GM06990 (cell line): ENCODE measurements around the gene RIPK1.
"Not testable (repeated sequence)": the region's sequence is repeated elsewhere in the genome, so short reads cannot be mapped to it uniquely, and the experiment has no call there.

Source experiments
- DNase-seq: peaks from one replicate; pipeline ENCODE4 v3.0.0-alpha.2; 2011; ENCODE audit not compliant: insufficient read length; ENCODE audit errors: extremely low read depth
- H3K27me3 ChIP-seq: replicated peaks from 2 replicates; pipeline ENCODE4 v1.6.0; 2011; ENCODE audit warnings: low read length; ENCODE audit not compliant: control insufficient read depth, insufficient read depth
- H3K36me3 ChIP-seq: 2 replicates; pipeline ENCODE4 v1.5.1; 2011; ENCODE audit warnings: low read length; ENCODE audit not compliant: control insufficient read depth, insufficient read depth
- H3K4me3 ChIP-seq: replicated peaks from 2 replicates; pipeline ENCODE4 v1.5.1; 2011; ENCODE audit warnings: low read depth, mild to moderate bottlenecking, control low read depth, low read length
- TF ChIP-seq, protein P1 (sequence below): IDR thresholded peaks from 2 replicates; pipeline ENCODE4 v1.5.1; 2011; ENCODE audit warnings: low read length, control low read depth, mild to moderate bottlenecking, inconsistent platforms; ENCODE audit not compliant: insufficient read depth, poor library complexity, severe bottlenecking

Gene RIPK1

DNA sequence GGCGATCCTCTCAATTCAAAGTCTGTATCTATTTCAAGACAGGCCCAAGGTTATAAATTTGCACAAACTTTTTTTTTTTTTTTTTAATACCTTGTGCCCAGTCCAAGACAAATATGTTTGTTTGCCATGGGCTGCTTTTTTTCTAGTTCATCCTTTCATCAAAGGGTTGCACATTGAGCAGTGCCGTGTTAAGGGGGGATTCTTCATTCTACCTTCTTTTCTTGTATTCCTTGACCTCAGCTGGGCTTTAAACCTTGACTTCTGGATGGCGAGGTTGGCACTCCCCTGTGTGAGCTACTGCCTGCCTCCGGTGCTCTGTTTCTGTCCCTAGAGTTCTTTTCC is 7.4 kb downstream of the RIPK1 start:
- Histone ChIP-seq H3K36me3 (peaks cover 9% of the 10 kb centered on the region), H3K4me3 (no peak overlapping the region)
- TF ChIP-seq, protein P1, sequence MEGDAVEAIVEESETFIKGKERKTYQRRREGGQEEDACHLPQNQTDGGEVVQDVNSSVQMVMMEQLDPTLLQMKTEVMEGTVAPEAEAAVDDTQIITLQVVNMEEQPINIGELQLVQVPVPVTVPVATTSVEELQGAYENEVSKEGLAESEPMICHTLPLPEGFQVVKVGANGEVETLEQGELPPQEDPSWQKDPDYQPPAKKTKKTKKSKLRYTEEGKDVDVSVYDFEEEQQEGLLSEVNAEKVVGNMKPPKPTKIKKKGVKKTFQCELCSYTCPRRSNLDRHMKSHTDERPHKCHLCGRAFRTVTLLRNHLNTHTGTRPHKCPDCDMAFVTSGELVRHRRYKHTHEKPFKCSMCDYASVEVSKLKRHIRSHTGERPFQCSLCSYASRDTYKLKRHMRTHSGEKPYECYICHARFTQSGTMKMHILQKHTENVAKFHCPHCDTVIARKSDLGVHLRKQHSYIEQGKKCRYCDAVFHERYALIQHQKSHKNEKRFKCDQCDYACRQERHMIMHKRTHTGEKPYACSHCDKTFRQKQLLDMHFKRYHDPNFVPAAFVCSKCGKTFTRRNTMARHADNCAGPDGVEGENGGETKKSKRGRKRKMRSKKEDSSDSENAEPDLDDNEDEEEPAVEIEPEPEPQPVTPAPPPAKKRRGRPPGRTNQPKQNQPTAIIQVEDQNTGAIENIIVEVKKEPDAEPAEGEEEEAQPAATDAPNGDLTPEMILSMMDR = no peak

DNA sequence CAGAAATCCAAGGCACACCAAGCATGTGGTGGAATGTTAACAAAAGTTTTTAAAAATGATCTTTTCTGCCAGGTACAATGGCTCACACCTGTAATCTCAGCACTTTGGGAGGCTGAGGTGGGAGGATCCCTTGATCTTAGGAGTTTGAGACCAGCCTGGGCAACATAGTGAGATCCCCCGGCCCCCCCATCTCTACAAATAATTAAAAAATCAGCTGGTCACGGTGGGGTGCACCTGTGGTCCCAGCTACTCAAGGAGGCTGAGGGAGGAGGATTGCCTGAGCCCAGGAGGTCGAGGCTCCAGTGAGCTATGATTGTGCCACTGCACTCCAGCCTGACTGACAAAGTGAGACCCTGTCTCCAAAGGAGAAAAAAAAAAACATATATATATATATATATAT is 8.0 kb downstream of the RIPK1 start:
- Histone ChIP-seq H3K27me3 (no peaks in the 10 kb centered on the region), H3K36me3 (peaks cover 10% of the 10 kb centered on the region), H3K4me3 (no peak overlapping the region)
- DNase-seq = no peak
- TF ChIP-seq, protein P1 = no peak

More for the DNA sequence above, 7.4 kb downstream of the RIPK1 start:
- H3K27me3 ChIP-seq = no peaks in the 10 kb centered on the region
- no peak for DNase-seq

DNA sequence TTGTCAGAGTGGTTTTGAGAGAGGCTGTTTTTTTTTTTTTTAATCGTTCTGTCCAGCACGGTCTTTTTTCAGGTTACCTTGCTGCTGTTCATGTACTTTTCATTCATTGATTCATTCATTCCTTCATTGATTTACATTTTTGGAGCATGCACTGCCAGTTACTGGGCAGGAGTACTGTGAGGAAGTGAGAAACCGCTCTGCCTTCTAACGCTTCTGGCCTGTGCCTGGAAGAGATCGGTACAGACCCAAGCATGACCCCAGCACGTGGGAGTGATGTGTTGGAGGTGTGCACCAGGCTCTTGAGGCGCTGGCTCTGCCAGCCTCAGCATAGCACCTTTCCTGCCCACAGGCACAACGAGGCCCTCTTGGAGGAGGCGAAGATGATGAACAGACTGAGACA is 9.1 kb downstream of the RIPK1 start:
- DNase-seq = no peak
- peaks cover 10% of the 10 kb centered on the region for H3K36me3 ChIP-seq
- TF ChIP-seq, protein P1 = no peak

DNA sequence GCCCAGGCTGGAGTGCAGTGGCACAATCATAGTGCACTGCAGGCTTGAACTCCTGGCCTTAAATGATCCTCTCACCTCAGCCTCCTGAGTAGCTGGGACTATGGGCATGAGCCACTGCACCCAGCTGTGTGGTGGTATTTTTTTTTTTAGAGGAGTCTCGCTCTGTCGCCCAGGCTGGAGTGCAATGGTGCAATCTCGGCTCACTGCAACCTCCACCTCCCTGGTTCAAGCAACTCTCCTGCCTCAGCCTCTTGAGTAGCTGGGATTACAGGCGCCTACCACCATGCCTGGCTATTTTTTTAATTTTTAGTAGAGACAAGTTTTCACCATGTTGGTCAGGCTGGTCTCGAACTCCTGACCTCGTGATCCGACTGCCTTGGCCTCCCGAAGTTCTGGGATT is 10.7 kb downstream of the RIPK1 start:
- not testable (repeated sequence) for H3K27me3 ChIP-seq, DNase-seq, H3K4me3 ChIP-seq, H3K36me3 ChIP-seq

More for the DNA sequence above, 9.1 kb downstream of the RIPK1 start:
- H3K27me3 ChIP-seq = no peaks in the 10 kb centered on the region
- no peak overlapping the region for H3K4me3 ChIP-seq

DNA sequence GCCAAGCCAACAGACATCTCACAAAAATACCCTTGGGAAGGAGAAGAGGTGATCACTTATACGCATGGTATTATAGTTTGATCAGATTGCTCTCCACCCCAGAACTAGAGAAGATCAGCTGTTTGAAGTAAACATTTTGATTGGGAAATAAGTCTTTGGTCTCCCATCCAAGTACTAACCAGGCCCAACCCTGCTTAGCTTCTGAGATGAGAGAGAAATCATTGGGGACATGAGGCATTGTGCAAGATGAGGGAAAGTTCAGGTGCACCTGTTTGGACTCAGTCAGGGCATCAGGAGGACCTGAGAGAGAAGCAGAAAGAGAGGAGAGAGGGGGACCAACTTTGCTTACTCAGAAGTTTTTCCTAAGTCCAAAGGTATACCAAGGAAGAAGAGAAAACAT is 11.4 kb downstream of the RIPK1 start:
- Histone ChIP-seq H3K36me3 (peaks cover 11% of the 10 kb centered on the region), H3K4me3 (no peak overlapping the region), H3K27me3 (no peaks in the 10 kb centered on the region)
- TF ChIP-seq, protein P1 = no peak
- DNase-seq = no peak

DNA sequence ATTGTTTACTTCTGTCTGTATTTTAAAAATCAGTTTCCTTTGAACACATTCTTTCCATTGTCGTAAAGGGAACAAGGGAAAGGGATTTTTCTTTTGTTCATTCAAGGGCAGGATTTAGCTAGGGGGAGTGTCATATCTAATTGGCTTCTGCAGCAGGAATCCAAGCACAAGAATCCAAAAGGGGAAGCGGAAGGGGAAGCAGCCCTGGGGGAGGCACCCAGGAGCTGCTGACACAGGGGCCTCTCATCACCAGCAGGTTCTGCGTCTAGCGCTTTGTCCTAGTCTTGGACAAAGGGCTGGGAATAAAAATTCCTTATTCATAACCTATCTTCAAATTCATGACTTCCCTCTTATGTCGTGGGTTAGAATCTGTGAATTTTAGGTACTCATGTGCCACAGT is 13.7 kb downstream of the RIPK1 start:
- no peak for DNase-seq
- Histone ChIP-seq H3K36me3 (peaks cover 10% of the 10 kb centered on the region), H3K4me3 (no peak overlapping the region), H3K27me3 (no peaks in the 10 kb centered on the region)
- TF ChIP-seq, protein P1 = no peak
